Measurements from ENCODE around the gene RAB44. TPM values are rescaled to one million over a fixed set of nuclear protein-coding genes. Genes with fewer than 3 reads are reported as not detected.

Gene RAB44
- total and polyA plus RNA-seq, 2 of the 13 experiments (the other 11 are each of a cell fraction or from before 2014, with no cell fraction given), result not detected

DNA sequence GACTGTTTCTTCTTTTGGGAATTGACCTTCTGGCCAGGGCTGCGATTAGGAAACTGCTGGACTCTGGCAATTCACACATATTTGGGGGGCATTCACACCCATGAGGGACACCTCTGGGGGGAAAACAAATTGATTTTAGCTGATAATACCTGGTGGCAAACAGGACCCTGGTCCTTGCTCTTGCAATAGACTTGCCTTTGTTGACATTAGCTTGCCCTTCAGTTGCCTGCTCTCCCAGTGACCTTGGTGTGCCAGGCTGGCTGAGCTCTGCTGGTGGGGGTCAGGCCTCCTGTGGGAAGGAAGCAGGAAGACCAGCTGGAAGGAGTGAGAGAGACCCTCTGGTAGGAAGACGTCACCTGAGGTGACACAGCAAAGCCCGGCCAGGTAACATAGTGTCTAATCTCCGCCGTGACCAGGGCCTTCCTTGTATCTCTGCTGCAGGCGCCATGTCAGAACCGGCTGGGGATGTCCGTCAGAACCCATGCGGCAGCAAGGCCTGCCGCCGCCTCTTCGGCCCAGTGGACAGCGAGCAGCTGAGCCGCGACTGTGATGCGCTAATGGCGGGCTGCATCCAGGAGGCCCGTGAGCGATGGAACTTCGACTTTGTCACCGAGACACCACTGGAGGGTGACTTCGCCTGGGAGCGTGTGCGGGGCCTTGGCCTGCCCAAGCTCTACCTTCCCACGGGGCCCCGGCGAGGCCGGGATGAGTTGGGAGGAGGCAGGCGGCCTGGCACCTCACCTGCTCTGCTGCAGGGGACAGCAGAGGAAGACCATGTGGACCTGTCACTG is 13.8 kb upstream of the RAB44 start (continued):
- TF ChIP-seq, protein P1, sequence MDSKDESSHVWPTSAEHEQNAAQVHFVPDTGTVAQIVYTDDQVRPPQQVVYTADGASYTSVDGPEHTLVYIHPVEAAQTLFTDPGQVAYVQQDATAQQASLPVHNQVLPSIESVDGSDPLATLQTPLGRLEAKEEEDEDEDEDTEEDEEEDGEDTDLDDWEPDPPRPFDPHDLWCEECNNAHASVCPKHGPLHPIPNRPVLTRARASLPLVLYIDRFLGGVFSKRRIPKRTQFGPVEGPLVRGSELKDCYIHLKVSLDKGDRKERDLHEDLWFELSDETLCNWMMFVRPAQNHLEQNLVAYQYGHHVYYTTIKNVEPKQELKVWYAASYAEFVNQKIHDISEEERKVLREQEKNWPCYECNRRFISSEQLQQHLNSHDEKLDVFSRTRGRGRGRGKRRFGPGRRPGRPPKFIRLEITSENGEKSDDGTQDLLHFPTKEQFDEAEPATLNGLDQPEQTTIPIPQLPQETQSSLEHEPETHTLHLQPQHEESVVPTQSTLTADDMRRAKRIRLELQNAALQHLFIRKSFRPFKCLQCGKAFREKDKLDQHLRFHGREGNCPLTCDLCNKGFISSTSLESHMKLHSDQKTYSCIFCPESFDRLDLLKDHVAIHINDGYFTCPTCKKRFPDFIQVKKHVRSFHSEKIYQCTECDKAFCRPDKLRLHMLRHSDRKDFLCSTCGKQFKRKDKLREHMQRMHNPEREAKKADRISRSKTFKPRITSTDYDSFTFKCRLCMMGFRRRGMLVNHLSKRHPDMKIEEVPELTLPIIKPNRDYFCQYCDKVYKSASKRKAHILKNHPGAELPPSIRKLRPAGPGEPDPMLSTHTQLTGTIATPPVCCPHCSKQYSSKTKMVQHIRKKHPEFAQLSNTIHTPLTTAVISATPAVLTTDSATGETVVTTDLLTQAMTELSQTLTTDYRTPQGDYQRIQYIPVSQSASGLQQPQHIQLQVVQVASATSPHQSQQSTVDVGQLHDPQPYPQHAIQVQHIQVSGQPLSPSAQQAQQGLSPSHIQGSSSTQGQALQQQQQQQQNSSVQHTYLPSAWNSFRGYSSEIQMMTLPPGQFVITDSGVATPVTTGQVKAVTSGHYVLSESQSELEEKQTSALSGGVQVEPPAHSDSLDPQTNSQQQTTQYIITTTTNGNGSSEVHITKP (CRISPR knock-in tag; IDR thresholded peaks at IDR 0.05; ENCODE audit: low read depth), result peak; percentile 14; the same call in 1 of the 2 replicates
- TF ChIP-seq, protein P2, sequence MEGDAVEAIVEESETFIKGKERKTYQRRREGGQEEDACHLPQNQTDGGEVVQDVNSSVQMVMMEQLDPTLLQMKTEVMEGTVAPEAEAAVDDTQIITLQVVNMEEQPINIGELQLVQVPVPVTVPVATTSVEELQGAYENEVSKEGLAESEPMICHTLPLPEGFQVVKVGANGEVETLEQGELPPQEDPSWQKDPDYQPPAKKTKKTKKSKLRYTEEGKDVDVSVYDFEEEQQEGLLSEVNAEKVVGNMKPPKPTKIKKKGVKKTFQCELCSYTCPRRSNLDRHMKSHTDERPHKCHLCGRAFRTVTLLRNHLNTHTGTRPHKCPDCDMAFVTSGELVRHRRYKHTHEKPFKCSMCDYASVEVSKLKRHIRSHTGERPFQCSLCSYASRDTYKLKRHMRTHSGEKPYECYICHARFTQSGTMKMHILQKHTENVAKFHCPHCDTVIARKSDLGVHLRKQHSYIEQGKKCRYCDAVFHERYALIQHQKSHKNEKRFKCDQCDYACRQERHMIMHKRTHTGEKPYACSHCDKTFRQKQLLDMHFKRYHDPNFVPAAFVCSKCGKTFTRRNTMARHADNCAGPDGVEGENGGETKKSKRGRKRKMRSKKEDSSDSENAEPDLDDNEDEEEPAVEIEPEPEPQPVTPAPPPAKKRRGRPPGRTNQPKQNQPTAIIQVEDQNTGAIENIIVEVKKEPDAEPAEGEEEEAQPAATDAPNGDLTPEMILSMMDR (CRISPR knock-in tag; IDR thresholded peaks at IDR 0.05), result no peak
- TF ChIP-seq HOXA7 (CRISPR knock-in tag; IDR thresholded peaks at IDR 0.05), result peak; percentile 29; the same call in 1 of the 2 replicates
- peak; percentile 98; the same call in 1 of the 2 replicates for TF ChIP-seq ZNF816 (CRISPR knock-in tag; IDR thresholded peaks at IDR 0.05; ENCODE audit: borderline replicate concordance)
- TF ChIP-seq, protein P3, sequence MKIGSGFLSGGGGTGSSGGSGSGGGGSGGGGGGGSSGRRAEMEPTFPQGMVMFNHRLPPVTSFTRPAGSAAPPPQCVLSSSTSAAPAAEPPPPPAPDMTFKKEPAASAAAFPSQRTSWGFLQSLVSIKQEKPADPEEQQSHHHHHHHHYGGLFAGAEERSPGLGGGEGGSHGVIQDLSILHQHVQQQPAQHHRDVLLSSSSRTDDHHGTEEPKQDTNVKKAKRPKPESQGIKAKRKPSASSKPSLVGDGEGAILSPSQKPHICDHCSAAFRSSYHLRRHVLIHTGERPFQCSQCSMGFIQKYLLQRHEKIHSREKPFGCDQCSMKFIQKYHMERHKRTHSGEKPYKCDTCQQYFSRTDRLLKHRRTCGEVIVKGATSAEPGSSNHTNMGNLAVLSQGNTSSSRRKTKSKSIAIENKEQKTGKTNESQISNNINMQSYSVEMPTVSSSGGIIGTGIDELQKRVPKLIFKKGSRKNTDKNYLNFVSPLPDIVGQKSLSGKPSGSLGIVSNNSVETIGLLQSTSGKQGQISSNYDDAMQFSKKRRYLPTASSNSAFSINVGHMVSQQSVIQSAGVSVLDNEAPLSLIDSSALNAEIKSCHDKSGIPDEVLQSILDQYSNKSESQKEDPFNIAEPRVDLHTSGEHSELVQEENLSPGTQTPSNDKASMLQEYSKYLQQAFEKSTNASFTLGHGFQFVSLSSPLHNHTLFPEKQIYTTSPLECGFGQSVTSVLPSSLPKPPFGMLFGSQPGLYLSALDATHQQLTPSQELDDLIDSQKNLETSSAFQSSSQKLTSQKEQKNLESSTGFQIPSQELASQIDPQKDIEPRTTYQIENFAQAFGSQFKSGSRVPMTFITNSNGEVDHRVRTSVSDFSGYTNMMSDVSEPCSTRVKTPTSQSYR (CRISPR knock-in tag; IDR thresholded peaks at IDR 0.05; ENCODE audit: borderline replicate concordance), result peak; percentile 62; the same call in 1 of the 2 replicates
- TF ChIP-seq TCF7L2 (IDR thresholded peaks at IDR 0.05; ENCODE audit: low read depth, low read length), result no peak
- TF ChIP-seq, protein P4, sequence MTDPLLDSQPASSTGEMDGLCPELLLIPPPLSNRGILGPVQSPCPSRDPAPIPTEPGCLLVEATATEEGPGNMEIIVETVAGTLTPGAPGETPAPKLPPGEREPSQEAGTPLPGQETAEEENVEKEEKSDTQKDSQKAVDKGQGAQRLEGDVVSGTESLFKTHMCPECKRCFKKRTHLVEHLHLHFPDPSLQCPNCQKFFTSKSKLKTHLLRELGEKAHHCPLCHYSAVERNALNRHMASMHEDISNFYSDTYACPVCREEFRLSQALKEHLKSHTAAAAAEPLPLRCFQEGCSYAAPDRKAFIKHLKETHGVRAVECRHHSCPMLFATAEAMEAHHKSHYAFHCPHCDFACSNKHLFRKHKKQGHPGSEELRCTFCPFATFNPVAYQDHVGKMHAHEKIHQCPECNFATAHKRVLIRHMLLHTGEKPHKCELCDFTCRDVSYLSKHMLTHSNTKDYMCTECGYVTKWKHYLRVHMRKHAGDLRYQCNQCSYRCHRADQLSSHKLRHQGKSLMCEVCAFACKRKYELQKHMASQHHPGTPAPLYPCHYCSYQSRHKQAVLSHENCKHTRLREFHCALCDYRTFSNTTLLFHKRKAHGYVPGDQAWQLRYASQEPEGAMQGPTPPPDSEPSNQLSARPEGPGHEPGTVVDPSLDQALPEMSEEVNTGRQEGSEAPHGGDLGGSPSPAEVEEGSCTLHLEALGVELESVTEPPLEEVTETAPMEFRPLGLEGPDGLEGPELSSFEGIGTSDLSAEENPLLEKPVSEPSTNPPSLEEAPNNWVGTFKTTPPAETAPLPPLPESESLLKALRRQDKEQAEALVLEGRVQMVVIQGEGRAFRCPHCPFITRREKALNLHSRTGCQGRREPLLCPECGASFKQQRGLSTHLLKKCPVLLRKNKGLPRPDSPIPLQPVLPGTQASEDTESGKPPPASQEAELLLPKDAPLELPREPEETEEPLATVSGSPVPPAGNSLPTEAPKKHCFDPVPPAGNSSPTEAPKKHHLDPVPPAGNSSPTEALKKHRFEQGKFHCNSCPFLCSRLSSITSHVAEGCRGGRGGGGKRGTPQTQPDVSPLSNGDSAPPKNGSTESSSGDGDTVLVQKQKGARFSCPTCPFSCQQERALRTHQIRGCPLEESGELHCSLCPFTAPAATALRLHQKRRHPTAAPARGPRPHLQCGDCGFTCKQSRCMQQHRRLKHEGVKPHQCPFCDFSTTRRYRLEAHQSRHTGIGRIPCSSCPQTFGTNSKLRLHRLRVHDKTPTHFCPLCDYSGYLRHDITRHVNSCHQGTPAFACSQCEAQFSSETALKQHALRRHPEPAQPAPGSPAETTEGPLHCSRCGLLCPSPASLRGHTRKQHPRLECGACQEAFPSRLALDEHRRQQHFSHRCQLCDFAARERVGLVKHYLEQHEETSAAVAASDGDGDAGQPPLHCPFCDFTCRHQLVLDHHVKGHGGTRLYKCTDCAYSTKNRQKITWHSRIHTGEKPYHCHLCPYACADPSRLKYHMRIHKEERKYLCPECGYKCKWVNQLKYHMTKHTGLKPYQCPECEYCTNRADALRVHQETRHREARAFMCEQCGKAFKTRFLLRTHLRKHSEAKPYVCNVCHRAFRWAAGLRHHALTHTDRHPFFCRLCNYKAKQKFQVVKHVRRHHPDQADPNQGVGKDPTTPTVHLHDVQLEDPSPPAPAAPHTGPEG (CRISPR knock-in tag; IDR thresholded peaks at IDR 0.05), result no peak
- TF ChIP-seq ZNF431 (CRISPR knock-in tag; IDR thresholded peaks at IDR 0.05; ENCODE audit: borderline replicate concordance, low read depth), result no peak; the same call in none of the 2 replicates
- TF ChIP-seq, protein P5, sequence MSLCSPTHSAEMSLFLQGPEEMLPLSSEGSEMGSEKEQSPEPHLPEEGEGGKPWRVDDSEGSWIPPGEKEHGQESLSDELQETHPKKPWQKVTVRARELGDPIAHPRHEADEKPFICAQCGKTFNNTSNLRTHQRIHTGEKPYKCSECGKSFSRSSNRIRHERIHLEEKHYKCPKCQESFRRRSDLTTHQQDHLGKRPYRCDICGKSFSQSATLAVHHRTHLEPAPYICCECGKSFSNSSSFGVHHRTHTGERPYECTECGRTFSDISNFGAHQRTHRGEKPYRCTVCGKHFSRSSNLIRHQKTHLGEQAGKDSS (CRISPR knock-in tag; IDR thresholded peaks at IDR 0.05; ENCODE audit: borderline replicate concordance, low read depth), result no peak
